Stimulated activated CD8-positive, alpha-beta memory T cell treated with anti-CD3 and anti-CD28 coated beads, Interleukin-7, amount 100 ng/mL, for 24 hours (primary cell): ENCODE results near the gene PRM2.
A peak's percentile ranks its signal among the peaks of the same experiment; 100 is the strongest.
"Not testable (repeated sequence)": the region's sequence is repeated elsewhere in the genome, so short reads cannot be mapped to it uniquely, and the experiment has no call there.

ENCODE experiments used
- DNase-seq: peaks from one replicate; pipeline ENCODE4 v3.0.0-alpha.2; 2020; ENCODE audit warnings: low read depth

The PRM2 gene

DNA sequence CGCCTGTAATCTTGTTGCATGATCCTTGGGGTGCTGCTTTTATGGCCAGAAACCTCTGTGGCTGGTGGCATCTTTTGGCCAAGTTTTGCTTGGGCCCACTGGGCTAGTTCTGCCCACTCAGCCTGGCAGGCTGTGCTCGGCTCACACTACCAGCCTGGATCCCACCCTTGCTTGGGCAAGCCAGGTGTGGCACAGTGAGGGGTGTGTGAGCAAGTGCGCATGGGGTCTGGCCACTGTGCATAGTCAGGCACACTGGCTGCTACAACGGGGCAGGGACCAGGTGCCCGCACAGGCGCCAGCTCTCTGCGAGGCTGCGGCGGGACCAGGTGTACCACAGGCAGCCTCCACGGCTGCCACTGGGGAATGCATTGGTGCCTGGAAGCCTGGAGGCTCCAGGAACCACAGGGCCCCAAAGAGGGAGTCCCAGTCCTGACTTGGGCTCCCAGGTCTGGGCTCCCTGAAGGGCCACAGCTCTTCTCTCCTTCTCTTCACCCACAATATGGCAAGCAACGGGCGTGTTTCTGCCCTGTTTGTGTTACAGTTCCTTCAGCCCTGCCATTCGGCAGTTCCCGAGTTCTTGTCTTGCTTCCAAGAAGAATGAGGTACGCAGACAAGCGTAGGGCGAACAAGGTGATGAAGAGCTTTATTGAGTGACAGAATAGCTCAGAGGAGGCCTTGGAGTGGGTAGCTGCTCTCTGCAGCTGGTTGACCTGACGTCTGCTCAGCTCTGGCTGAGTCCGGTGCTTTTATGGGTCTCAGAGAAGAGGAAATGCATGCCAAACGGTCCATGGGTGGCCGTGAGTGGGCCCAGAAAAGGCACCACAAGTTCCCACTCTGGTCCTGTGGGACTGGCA, 31.6 kb upstream of the PRM2 start:
- DNase-seq, result no peak

DNA sequence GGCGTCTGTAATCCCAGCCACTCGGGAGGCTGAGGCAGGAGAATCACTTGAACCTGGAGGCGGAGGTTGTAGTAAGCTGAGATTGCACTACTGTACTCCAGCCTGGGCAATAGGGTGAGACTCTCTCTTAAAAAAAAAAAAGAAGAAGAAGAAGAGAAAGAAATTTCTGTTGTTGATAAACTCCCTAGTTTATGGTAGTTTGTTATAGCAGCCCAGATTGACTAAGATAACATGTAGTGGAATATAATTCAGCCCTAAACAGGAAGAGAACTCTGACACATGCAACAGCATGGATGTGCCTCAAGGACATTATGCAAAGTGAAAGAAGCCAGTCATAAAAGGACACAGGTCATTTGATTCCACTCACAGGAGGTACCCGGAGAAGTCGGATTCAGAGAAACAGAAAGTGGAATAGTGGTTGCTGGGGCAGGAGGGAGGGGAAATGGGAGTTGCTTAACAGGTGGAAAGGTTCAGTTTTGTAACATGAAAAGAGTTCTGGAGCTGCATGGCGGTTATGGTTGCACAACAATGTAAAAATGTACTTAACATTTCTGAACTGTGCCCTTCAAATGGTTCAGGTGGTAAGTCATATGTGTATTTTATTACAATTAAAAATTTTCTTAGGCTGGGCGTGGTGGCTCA, 30.8 kb upstream of the PRM2 start:
- DNase-seq, result no peak

DNA sequence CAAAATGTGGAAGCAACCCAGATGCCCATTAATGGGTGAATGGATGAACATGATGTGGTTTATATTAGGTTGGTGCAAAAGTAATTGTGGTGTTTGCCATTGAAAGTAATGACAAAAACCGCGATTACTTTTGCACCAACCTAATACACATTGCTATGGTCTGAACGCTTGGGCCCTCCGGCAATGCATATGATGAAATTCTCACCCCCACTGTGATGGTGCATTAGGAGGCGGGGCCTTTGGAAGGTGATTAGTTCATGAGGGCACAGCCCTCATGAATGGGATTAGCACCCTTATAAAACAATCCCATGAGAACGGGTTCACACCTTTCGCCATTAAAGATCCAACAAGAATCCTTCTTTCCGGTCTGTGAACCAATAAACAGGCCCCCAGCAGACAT, 30.1 kb upstream of the PRM2 start:
- DNase-seq, result no peak

DNA sequence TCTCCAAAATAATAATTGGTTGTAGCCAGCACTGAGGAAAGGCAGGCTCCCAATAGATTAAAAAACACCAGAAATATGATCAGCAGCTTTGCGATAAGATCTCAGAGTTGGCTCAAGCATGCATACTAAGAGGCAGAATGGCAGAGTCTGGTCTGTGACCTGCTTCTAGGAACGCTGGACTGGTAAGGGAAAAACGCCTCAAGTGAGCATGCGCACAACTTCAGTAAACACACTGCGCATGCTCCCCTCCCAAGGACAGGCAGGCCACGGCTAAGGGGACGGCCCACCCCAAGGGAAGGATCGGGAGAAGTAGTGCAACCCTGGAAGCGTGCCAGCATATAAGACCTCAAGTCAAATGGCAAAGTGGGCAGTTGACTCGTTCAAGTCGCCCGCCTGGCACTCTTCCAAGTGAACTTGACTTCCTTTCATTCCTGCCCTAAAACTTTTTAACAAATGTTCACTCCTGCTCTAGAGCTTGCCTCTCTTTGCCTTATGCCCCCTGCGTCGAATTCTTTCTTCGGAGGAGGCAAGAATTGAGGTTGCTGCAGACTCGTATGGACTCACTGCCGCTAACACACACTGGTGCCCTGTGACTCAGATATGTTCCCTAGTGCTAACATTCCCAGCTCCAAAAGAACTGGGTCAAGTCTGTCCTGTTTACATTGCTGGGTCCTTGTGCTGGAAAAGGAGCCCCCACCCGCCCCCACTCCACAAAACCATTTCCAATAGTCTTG, 27.3 kb upstream of the PRM2 start:
- DNase-seq, result no peak

DNA sequence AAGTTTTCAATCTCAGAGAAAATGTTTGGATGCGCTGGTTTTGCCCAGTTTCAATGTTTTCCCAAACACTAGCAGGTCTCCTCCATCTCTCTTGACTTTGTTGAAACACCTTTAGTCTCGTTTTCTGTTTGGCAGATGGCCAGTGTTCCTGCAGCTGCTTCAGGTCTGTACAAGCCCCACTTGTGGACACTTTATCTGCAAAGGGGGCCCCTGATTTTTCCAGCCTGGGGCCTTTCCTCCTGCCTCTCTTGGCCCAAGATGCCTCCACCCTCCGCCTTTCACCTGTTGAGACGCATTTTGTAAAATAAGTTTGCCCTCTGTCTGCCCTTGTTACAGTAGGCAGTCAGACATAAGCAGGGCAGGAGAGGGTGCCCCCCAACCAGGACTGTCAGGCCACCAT, 26.7 kb upstream of the PRM2 start:
- DNase-seq, result no peak

DNA sequence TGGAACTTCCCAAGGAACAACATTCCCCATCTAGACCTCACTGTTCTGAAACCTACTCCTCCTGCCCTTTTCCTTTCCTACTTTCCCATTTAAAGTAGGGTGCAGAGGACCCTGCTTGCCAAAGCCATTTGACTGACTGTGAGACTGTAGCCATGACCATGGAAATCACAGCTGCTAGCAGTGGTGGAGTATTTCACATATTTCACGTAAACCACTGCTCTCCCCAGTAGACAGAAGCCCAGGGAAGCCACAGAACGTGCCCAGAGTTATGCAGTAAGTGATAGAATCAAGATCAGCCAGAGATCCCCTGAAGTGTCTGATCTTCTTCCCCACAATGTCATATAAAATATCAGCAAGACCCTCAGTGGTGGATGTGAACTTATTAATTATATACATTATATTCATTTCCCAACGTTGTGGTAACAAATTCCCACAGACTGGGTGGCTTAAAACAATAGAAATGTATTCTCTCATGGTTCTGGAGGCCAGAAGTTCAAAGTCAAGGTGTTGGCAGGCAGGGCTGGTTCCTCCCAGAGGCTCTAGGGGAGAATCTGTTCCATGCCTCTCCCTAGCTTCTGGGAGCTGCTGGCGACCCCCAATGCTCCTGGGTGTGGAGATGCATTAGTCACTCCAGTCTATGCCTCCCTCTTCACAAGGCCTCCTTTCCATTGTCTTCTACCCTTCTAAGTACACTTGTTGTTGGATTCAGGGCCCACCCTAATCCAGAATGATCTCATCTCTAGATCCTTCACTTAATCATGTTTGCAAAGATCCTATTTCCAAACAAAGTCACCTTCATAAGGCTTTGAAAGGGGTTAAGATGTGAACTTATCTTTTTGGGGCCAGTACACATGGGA, 25.6 kb upstream of the PRM2 start:
- DNase-seq, result no peak

DNA sequence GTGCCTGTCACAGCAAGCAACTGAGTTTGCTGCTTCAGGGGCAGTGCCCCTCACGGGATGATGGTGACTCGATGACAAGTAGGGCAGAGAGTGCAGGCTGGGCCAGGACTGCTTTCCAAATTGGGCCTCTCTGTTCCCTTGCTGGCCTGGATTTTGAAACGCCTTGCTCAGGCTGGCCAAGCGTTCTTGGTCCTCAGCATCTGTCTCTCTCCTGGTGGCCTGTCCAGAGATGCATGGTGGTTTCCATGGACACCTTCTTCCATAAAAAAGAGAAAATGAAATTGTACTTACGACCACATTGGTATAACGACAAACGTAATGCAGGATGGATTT, 24.2 kb upstream of the PRM2 start:
- no peak for DNase-seq

DNA sequence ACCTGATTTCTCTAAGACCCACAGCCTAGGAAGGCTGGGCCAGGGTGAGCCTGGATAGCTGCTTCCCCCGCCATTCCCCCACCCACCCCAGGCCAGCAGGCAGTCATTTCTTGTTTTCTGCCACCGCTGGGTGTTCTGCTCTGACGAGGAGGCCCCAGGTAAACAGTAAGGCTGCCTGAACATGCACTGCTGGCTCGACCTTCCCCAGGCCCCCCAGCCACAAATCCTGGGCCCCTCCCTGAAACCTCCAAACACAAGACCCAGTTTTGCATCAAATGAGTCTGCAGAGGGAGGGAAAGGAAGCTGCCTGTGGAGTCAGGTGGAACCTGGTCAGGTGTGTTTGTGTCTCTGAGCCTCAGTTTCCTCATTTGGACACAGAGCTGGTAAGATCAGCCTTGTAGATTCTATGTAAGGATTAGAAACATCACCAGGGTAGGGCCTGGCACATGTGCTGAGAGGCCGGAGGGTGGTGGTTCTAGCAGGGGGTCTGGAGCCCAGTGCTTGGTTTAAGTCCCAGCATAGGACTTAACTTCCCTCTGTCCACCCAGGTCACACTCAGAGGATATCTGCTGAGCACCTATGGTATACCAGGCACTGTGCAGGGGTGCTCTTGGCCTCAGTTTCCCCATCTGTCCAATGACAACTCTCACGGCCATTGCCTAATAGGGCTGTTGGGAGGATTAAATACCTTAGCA, 23.7 kb upstream of the PRM2 start:
- DNase-seq, result no peak

DNA sequence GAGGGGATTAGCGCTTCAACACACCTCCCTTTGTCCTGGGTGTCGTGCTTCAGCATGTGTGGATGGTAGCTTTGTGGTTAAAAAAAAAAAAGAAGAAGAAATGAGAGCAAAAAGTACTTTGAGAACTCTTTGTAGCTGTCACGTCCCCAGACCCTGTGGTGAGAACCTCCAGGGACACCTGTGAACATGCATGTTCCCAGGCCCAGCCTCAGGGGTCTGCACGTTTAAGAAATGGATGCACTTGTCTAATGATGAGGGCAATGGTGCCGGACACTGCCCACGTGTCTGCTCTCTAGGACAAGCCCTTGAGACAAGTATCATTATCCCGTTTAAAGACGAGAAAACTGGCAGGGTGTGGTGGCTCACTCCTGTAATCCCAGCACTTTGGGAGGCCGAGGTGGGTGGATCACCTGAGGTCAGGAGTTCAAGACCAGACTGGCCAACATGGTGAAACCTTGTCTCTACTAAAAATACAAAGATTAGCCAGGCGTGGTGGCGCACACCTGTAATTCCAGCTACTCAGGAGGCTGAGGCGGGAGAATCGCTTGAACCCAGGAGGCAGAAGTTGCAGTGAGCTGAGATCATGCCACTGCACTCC, 22.8 kb upstream of the PRM2 start:
- DNase-seq, result not testable (repeated sequence)

DNA sequence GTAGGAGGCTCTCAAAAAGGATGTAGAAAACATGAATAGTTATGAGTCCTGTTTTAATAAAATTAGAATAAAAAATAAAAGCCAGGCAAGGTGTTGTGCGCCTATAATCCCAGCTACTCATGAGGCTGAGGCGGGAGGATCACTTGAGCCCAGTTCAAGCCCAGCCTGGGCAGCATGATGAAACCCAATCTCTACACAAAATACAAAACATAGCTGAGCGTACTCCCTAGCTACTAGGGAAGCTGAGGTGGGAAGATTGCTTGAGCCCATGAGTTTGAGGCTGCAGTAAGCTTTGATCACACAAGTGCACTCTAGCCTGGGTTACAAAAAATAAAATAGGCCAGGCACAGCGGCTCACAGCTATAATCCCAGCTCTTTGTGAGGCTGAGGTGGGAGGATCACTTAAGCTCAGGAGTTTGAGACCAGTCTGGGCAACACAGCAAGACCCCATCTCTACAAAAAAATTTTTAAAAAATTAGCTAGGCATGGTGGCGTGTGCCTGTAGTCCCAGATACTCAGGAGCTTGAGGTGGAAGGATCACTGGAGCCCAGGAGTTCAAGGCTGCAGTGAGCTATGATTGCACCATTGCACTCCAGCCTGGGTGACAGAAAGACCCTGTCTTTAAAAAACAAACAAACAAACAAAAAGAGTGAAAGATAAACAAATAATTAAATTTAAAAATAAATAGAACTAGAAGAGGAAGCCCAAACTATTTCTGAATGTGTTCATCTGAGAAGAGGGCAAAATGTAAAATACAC, 22.0 kb upstream of the PRM2 start:
- DNase-seq, result no peak

DNA sequence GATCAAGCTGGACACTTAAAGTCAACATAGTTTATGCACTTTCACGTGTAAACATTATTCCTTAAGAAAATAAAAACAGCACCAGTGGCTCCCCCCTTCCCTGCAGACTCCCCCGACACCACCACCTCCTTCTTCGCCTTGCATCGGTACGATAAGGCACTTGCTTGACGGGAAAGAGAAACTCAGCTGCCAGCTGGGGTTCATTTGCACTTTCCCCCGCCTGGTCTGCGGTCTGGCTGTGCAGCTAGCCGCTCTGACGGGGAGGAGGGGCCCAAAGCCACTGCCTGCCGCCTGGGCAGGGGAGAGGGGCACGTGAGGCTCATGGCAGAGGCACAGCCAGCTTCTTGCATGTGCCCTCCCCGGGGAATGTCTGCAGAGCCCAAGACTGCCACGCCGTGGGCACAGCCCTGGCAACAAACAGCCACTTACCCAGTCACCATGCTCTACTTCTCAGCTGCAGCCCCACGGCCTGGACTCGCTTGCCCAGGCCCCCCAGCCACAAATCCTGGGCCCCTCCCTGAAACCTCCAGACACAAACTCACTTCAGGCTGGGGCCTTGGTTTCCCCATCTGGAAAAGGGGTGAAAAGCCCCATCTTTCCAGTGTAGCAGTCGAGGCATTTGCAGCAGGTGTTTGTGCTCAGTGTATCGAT, 21.3 kb upstream of the PRM2 start:
- peak; percentile 26 for DNase-seq

DNA sequence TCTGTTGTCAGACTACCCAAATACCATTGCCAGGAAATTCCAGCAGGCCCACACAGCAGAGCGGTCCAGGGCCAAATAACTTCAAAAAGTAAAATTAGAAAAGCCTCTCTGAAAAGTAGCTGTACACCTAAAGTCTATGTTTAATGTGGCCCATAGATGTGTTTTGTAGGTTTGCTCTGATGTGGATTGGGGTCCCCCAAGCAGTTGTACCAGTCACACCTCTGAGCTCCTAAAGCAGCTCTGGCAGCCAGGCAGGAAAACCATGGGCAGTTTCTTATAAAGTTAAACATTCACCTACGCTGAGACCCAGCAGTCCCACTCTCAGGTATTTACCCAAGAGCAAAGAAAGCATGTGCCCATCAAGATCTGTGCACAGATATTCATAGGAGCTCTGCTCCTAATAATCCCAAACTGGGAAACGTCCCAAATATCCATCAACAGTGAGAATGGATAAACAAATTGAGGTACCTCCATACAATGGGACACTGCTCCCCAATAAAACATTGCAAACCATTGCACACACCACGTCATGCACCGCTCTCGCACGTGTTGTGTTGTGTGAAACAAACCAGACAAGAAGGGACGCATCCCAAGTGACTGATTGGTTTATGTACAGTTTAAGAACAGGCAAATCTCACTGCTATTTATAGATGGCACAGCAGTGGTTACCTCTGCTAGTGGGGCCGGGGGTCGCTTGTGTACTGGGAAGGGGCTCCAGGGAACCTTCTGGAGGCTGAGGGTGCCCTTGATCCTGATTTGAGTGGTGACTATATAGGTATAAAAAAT, 20.6 kb upstream of the PRM2 start:
- DNase-seq, result no peak

DNA sequence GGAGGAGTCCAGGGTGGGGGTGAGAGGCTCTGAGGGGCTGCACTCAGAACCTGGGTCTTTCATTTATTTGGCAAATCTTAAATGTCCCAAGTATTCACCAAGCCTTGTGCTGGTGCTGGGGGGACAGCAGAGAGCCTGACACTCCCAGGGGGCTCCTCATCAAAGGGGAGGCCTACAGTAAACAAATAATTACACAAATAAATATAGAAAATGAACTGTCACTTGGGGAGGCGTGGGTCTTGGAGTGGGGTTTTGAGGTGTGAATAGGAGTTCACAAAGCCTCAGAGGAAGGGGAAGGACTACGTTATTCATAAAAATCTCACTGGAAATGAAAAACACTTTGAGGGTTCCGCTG, 20.0 kb upstream of the PRM2 start:
- no peak for DNase-seq

DNA sequence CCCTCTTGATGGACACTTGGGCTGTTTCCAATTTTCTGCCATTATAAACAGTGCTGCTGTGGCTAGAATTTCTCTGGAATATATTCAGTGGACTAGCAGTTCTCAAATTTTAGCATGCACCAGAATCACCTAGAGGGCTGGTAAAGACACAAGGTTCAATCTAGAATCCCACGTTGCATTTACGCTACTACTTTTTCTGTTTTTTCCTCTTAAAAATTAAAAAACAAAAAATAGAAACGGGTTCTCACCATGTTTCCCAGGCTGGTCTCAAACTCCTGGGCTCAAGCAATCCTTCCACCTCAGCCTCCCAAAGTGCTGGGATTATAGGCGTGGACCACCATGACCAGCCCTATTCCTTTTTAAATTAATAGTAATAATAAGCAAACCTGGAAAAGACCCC, 19.4 kb upstream of the PRM2 start:
- DNase-seq, result no peak

DNA sequence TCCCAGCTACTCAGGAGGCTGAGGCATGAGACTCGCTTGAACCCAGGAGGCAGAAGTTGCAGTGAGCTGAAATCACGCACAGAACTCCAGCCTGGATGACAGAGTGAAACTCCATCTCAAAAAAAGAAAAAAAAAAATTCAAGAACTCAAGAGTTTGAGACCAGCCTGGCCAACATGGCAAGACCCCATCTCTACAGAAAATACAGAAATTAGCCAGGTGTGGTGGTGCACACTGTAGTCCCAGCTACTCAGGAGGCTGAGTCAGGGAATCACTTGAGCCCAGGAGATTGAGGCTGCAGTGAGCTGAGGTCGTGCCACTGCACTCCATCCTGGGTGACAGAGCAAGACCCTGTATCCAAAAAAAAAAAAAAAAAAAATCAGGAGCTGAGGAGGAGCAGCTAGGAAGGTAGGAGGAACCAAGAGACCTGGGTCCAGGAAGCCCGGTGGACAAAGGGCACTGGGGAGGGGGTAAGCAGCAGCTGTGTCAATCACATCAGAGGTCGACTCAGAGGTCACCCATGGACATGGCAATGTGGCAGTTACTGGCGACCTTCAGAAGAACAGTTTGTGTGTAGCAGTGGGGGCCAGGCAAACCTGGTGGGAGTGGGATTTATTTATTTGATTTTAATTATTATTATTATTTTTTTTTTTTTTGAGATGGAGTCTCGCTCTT, 15.9 kb upstream of the PRM2 start:
- DNase-seq, result no peak

DNA sequence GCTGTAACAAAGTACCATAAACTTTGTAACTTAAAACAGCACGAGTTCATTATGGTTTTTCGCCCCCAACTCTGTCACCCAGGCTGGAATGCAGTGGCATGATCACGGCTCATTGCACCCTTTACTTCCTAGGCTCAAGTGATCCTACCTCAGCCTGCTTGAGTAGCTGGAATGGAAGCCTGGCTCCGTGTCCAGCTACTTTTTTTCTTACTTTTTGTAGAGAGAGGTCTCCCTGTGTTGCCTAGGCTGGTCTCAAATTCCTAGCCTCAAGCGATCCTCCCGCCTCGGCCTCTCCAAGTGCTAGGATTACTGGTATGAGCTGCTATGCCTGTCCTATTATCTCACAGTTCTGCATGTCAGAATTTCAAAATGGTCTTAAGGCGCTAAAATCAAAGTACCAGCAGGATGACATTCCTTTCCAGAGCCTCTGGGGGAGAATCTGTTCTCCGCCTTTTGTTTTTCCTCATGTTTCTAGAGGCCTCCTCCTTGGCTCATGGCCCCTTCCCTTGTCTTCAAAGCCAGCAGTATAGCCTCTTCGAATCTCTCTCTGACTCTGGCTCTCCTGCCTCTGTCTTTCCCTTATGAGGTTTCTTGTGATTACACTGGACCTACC, 14.9 kb upstream of the PRM2 start:
- DNase-seq, result no peak

DNA sequence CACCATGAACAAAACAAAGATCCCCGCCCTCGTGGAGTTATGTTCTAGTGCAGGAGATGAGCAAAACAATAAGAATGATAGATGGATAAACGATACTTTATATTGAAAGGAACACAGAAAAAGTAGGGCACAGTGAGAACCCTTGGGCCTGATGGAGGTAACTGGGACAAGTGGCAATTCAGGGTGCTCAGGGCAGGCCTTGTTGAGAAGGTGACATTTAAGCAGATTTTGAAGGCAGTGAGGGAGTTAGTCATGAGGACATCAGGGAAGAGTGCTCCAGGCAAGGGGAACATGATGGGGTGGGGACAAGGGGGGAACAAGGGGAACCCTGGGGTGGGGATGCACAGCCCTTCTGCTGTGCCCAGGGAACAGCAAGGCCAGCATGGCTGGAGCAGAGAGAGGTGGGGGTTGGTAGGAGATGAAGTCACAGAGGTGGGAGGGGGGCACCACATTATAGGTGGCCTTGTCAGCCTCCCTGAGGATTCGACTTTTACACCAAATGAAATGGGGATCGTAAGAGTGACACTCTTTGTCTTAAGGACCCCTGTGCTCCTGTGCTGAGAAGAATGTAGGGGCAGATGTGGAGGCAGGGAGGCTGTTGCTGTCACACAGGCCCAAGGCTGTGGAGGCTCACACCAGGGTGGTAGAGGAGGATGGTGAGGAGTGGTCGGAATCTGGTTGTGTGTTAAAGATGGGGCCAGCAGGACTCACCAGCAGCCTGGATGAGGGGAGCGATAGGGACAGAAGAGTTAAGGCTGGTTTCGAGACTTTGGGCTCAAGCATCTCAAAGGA, 14.0 kb upstream of the PRM2 start:
- no peak for DNase-seq
